LNCaP clone FGC (cell line): Measurements from ENCODE around the gene VWA3B.

Source experiments
- DNase-seq: peaks from one replicate; pipeline ENCODE4 v3.0.0-alpha.2; 2011; ENCODE audit warnings: low read depth
- H3K4me3 ChIP-seq: 2 replicates; pipeline ENCODE4 v1.5.1; 2011; ENCODE audit warnings: mild to moderate bottlenecking, low read depth, low read length, control low read depth
- CTCF ChIP-seq: IDR thresholded peaks from 2 replicates; pipeline ENCODE4 v1.5.1; 2012; ENCODE audit warnings: mild to moderate bottlenecking; ENCODE audit not compliant: control insufficient read depth, insufficient read depth; ENCODE audit errors: extremely low read depth

Gene VWA3B

DNA sequence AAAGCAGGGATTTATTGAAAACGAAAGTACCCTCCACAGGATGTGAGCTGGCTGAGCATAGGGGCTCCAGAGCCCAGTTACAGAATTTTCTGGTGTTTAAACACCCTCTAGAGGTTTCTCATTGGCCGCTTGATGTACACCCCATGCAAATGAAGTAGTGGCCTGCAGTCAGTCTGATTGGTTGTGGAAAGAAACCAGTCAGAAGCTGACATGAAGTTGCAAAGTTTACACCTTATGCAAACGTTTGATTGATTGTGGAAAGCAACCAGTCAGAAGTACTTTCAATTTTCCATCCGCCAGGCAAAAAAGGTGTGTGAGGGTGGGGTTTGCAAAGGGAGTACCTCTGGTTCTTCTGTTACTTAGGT lies 62.3 kb downstream of the VWA3B start:
- H3K4me3 ChIP-seq, result no peak overlapping the region
- TF ChIP-seq CTCF, result no peak
- DNase-seq, result no peak

GRCh38 chr2:98153481-98153880 lies 66.5 kb downstream of the VWA3B start:
- DNase-seq, result no peak
- no peak for TF ChIP-seq CTCF
- H3K4me3 ChIP-seq, result no peak overlapping the region

DNA sequence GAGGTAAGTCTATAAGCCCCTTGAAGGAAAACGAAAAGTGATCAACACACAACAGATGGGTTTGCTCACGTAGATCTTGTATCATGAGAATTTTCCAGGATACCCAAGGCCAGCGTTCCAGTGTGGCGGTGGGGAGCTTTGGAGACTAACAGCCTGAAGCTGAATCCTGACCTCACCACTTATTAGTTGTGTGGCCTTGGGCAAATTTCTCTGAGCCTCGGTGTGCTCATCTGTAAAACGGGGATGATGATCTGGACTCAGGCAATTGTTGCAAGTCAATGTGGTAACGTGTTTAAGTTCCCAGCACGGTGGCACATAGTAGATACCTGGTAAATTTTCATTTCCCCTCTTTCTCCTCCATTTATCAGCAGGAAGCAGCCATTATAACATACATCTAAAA lies 68.3 kb downstream of the VWA3B start:
- DNase-seq, result no peak
- TF ChIP-seq CTCF, result no peak
- no peak overlapping the region for H3K4me3 ChIP-seq

DNA sequence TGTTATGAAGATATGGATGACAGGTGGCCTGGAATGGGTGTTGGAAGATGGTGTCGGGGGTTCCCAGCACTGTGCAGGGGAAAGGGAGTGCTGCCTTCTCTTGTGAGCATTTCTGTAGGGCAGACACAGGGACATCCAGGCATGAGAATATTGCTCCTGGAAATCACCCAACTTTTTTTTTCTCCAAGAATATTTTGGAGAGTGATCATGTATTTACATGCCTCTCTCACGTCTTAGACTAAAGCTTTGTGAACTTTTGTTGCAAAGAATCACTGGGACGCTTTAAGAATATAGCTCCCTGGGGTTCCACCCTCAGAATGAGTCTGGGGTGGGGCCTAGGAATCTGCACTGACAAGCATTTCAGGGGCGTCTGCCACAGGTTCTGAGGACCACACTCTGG lies 68.7 kb downstream of the VWA3B start:
- no peak overlapping the region for H3K4me3 ChIP-seq
- DNase-seq, result no peak
- no peak for TF ChIP-seq CTCF

- TF ChIP-seq CTCF, result no peak
- DNase-seq, result no peak
- no peak overlapping the region for H3K4me3 ChIP-seq
Measured at GRCh38 chr2:98156304-98156703, 69.3 kb downstream of the VWA3B start.

GRCh38 chr2:98157557-98157956 lies 70.6 kb downstream of the VWA3B start:
- no peak for TF ChIP-seq CTCF
- no peak for DNase-seq
- no peak overlapping the region for H3K4me3 ChIP-seq

- no peak for DNase-seq
- H3K4me3 ChIP-seq, result no peak overlapping the region
- no peak for TF ChIP-seq CTCF
Measured at GRCh38 chr2:98158305-98158704, 71.3 kb downstream of the VWA3B start.
